Femur (tissue), 1 donor: ENCODE results near the gene LMAN2L.

Experiments
- DNase-seq: peaks from one replicate; pipeline ENCODE4 v3.0.0-alpha.2; 2017

LMAN2L gene

DNA sequence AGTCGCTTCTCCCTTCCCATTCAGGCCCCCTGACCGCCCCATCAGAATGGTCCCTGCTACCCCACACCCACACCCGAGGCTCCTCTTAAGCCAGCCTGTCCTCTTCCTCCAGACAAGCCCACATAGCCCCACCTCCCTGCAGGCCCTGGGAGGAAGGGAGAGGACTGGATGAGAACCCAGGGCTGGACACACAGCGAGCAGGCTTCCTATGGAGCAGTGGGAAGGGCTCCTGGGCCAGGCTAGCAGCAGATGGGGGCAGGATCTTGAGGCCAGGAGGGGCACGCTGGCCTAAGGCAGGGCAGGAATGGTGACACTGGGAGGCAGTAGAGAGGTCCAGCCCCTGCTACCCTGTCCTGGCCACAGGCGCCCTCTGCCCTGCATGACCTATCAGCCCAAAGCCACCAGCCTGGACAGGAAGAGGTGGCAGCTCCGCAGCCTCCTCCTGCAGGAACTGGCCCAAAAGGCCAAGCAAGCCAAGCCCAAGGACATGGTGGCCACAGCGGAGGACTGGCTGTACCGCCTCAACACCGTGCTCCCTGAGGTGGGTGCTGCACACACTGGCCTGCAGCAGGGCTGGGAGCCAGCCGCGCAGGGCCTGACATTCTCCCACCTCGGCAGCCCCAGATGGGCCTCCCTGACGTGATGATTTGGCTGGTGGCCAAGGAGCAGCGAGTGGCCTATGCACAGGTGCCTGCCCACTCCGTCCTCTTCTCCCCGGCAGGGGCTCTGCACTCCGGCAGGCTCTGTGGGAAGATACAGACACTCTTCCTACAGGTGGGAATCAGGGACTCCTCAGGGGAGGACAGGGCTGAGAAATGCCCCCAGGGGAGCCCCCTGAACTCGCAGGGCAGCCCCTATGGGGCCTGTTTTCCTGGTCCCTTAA, 54.0 kb downstream of the LMAN2L start:
- peak; percentile 66 for DNase-seq

DNA sequence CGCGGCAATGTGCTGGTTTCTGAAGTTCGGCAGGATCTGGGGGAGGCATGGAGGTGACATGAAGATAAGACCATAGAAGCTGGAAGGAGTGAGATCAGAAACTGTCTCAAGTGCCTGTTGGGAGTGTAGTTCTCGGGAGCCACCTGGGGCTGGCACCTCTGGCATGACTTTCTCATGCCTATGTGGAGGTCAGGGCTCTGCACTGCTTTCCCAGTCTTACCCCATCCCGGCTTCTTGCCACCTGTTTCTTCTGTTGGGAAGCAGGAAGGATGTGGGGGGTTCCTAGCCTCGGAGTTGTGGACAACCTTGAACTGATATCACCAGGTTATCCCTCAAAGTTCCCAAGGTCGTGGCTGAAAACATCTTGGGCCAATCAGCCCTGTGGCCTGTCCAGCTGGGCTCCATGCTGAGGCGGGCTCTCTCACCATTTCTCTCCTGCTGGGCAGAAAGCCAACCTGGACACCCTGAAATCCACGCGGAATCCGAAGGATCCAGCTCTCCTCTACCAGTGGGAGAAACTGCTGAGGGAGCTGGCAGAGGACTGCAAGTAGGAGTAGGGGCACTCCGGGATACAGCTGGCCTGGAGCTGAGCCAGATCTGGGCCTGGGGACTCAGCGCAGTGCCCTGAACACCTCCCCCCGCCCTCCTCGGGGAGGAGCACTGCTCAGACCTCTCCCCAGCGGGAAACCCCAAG, 54.8 kb downstream of the LMAN2L start:
- DNase-seq = peak; percentile 39

DNA sequence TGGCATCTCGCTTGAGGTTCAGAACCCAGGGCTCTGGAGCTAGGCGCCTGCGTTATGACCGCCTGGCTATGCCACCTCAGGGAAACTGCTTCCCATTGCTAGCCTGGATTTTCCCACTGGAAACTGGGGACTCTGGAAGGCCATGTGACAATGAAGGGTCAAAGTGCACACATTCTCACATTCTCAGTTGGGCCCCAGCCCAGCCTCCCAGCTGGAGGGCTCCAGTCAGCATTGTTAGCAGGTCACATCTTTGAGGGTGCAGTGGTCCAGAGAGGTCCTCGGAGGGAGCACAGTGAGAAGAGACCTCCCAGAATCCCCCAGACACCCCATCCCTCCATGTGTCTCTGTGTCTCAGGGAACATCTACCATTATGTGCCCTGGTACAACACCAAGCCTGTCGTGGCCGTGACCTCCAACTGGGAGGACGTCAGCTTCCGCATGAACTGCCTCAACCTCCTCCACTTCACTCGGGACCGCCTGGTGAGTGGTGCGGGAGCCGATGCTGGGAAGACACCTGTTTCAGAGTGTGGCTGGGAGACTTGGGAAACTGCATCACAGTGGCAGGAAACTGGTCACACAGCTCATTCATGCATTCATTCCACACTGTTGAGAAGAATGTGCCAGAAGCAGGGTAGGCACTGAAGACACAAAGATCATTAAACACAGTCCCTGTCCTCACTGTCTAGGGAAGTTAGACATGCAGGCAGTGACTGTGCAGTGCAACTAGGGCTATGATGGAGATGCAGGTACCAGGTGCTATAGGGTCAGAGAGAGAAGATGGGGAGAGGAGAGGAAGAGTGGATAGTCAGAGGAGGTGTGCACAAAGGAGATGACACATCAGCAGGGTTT, 55.7 kb downstream of the LMAN2L start:
- peak; percentile 13 for DNase-seq

DNA sequence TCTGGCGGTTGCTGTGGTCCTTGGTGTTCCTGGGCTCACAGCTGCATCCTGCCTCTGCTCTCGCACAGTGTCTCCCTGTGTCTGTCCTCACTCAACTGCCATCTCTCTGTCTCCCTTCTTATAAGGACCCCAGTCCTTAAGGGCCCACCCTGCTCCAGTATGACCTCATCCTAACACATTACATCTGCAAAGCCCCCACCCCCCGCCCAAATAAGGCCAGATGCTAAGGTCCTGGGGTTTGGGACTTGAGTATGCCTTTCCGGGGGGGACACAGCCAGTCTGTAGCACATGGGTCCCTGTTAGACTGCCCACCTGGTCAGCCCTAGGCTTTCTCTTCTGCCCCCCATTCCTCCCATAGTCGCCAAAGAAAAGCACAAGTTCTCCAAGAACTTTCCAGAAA, 56.6 kb downstream of the LMAN2L start:
- DNase-seq = peak; percentile 5

DNA sequence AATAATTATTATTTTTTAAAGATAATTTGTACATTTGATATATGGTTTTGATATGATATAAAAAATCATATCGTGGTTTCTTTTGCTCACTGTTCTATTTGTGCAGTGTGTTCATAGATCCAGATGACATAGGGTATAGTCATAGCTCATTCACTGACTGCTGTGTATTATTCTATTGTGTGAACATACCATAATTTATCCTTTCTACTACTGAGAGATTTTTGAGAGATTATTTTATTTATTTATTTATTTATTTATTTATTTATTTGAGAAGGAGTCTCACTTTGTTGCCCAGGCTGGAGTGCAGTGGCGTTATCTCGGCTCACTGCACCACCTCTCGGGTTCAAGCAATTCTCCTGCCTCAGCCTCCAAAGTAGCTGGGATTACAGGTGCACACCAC, 58.3 kb downstream of the LMAN2L start:
- DNase-seq = no peak

DNA sequence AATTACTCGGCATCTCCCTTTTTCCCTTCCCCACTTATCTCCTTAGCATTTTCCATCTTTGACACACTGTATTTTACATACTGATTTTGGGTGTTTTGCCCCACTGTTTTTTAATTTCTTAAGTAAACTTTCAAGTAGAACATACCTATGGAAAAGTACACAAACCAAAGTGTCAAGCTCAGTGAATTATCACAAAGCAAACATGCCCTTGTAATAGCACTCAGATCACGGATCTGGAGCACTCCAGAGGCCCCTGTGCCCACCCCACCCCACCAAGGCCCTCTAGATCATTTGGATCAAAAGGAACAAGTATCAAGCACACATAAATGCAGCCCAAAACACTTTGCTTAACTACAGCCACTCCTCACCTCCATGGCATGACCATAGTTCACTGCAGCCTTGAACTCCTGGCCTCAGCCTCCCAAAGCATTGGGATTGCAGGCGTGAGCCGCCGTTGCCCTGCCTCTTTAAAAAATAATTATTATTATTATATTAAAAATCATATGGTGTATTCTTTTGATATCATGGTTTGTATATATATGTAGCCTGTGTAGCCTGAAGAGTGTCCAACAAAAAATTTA, 59.2 kb downstream of the LMAN2L start:
- peak; percentile 3 for DNase-seq

DNA sequence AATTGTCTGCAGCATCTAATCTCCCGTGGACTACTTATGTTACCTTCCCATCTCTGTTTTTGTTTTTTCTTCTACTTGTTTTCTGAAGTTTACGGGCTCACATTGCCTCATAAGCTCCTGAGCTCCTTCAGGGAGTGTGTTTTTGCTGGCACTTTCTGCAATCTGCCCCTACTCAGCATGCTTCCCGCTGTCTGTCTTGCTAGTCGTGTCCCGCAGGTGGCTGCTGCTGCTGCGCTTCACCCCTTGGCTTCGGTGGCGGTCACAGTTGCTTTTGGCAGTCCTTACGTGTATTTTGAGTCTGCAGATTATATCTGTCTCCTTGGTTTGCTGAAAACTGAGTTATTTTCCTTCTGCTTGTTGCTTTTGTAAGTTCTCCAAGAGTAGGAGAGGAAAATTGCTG, 60.0 kb downstream of the LMAN2L start:
- DNase-seq = peak; percentile 32

DNA sequence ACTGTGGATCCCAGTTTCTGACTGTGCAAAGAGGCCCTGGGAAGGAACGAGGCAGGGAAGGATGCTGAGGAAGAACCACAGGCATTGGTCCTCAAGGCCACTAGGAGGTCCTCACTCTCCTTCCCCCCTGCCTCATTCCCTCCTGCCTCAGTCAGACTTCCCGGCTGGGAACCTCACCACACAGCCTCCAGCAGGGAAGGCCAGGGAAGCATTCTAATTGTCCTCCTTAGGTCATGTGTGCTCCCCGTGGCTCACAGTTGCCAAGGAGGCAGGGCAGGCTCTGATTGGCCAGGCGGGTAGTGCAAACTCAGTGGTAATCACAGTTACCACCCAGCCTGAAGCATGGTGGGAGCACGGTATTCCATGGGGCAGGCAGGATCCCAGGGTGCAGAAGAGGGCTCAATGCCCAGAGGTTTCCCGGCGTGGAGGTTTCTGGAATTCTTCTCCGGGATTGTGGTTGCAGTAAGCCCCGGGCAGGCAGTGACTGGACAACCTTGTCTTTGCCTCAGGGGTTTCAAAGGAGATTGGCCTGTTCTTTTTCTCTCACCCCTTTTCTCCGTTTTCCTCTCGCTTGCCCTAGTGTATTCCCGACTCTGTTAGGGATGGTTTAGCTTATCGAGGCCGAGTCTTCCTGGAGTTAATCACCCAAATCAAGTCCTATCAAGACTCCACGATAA, 70.2 kb downstream of the LMAN2L start:
- peak; percentile 6 for DNase-seq

DNA sequence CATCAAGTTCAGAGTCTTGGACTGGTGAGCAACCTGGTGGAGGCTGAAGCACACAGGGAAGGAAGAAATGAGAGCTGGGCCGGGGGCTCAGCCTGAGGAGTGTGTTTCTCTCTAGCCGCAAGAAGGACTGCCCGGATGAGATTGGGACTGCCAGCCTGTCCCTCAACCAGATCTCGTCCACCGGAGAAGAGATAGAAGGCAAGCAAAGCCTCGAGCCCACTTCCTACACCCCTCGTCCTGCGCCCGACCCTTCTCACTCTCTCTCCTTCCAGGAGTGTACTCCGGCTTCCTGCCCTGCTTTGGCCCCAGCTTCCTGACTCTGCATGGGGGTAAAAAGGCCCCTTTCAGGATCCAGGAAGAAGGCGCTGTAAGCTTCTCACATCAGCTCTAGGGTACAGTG, 71.1 kb downstream of the LMAN2L start:
- DNase-seq = peak; percentile 4

DNA sequence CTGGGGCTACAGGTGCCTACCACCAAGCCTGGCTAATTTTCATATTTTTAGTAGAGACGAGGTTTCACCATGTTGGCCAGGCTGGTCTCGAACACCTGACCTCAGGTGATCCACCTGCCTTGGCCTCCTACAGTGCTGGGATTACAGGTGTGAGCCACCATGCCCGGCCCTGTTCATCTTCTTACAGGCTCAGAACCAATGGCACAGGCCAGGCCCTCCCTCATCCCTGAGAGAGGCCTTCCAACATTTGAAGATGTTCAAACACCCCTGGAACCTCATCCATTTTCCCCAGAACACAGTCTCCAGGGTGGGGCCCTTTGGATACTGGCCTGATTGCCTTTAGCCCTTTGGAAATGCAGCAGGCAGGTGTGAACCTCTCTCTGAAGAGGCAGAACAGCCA, 74.1 kb downstream of the LMAN2L start:
- DNase-seq = peak; percentile 2

DNA sequence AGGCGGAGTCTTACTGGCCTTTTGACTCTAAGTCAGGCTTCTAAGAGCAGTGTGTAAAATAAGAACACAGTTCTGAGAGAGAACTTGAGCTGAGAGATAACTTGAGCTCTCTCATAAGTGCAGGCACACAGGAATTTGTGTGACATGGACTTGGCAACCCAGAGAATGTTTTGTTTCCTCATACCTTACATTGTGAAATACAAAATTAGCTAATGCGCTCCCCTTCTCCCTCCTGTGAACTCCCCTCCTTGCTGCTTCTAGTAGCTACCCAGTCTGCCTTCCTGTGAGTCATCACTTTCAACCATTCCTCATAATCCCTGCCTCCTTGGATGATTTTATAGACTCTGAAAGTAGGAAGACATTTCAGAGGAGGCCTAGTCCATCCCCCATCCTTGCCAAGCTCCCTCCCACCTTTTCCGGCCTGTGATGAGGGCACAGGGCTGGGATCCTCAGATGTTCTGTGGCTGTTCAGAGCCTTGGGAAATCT, 74.7 kb downstream of the LMAN2L start:
- DNase-seq = no peak

DNA sequence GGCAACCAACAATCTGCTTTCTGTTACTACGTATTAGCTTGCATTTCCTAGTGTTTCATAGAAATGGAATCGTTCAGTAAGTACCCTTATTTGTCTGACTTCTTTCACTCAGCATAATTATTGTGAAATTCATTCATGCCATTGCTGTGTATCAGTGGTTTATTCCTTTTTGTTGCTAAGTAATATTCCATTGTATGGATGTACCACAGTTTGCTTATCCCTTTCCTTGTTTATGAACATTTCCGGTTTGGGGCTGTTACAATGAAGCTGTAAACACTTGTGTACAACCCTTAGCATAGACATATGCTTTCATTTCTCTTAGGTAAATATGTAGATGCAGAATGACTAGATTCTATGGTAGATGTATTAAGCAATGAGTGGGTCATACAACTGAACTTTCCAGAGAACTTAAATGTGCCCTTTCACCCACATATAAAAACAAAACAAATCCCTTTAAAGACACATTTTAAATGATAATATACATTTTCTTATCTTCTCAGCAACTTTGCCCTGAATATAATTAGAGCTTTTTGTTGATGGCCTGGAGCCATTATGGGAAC, 75.4 kb downstream of the LMAN2L start:
- DNase-seq = no peak

DNA sequence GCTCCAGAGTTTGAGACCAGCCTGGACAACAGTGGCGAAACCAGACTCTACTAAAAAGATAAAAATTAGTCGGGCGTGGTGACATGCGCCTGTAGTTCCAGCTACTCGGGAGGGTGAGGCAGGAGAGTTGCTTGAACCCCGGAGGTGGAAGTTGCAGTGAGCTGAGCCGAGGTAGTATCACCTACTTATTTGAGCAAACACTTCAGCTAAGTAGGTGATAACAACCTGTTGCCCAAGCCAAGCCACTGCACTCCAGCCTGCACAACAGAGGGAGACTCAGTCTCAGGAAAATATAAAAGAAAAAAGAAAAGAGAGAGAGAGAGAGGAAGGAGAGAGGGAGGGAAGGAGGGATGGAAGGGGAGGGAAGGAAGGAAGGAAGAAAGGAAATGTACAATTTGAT, 76.0 kb downstream of the LMAN2L start:
- no peak for DNase-seq

DNA sequence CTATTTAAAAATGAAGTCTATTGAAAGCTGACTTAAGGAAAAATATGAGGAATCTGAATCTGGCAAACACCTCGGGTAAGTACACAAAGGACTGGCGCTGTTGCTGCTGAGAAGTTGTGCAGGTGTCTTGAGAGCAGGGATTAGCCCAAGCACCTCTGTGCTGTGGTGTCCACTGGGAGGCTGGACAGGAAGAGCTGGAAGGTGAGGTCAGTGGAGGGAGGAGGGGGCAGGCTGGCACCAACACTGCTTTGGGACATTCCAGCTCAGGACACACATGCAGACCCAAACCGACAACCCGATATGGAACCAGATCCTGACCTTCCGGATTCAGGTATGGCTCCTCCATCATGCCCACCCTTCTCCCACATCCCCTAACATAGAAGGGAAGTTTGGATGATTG, 76.7 kb downstream of the LMAN2L start:
- no peak for DNase-seq

DNA sequence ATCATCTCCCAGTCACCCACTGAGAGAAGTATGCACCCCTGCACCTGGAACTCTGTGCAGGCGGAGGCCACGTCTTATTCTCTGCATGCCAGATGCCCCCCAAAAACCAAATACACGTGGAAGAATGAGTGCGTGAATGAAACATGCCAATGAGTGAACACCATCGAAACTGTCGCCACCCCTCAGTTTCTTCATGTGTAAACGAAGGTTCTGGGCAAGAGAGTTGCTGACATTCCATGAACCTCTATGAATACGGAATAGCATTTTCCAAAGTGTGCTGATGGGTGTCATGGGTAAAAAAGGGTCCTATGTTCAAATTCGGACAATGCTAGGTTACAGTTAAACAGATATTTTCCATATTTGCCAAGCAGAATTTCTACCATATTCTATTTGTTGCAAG, 77.5 kb downstream of the LMAN2L start:
- DNase-seq = no peak

DNA sequence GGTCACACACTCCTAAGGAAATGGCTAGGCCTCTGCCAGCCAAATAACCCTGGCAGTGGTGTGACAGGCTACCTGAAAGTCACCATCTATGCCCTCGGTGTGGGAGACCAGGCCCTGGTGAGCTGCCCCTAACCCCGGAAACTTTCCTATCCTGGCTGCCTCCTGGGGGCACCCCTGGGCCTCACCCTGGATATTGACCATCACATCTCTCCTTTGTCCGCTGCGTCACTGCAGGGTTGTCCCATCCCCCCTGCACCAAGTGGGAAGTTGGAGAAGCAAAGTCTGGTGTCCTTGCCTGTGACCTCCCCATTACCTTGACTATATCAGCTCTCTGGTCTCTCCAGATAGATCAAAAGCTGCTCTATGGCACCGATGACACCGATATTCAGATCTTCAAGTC, 78.5 kb downstream of the LMAN2L start:
- DNase-seq = no peak

DNA sequence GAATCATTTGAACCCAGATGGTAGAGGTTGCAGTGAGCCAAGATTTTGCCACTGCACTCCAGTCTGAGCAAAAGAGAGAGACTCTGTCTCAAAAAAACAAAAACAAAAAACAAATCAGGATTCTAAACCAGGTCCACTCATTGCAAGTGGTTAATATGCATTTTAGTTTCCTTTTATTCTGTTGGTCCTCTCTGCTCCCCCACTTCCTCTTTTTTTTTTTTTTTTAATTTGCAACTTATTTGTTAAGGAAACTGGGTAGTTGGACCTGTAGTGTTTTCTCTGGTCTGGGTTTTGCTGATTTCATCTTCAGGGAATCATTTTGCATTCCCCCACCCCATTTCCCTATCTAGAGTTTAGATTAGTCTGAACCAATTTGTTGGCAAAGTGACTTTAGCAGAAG, 83.3 kb downstream of the LMAN2L start:
- DNase-seq = no peak
